Heart right ventricle (tissue), 16 donors: ENCODE measurements around the gene GALNS. TPM values are rescaled to one million over a fixed set of nuclear protein-coding genes. Genes with fewer than 3 reads are reported as not detected.
A peak's percentile ranks its signal among the peaks of the same experiment; 100 is the strongest.

Experiments
- ATAC-seq, 8 donors: fragments of 200-7000 bp; cut with Tn5 transposase; one replicate each; pipeline ENCODE4 v1.9.1; 2020; ENCODE audit warnings: mild to moderate bottlenecking in 8 of 8, moderate library complexity in 8 of 8, moderate number of reproducible peaks in 1 of 8
- DNase-seq, 2 donors: peaks; one replicate each; pipeline ENCODE4 v3.0.0-alpha.2; 2020
- H3K27ac ChIP-seq, 10 donors: fragments of 200-600 bp; sonication (generic) in 2 of 10; one replicate each; pipeline versions ENCODE4 v1.5.0 to v1.8.0; 2020 to 2022; ENCODE audit warnings: mild to moderate bottlenecking in 3 of 10
- H3K27me3 ChIP-seq, 7 donors: fragments of 200-600 bp; one replicate each; pipeline ENCODE4 v1.8.0; 2021 to 2022; ENCODE audit warnings: mild to moderate bottlenecking in 2 of 7
- H3K36me3 ChIP-seq, 9 donors: fragments of 200-600 bp; sonication (generic) in 1 of 9; one replicate each; pipeline versions ENCODE4 v1.5.0 to v1.8.0; 2020 to 2022; ENCODE audit warnings: mild to moderate bottlenecking in 2 of 9
- H3K4me1 ChIP-seq, 9 donors: fragments of 200-600 bp; sonication (generic) in 1 of 9; one replicate each; pipeline versions ENCODE4 v1.5.0 to v1.8.0; 2020 to 2022; ENCODE audit warnings: mild to moderate bottlenecking in 4 of 9
- H3K4me3 ChIP-seq, 10 donors: fragments of 200-600 bp; sonication (generic) in 2 of 10; one replicate each; pipeline versions ENCODE4 v1.5.0 to v1.8.0; 2020 to 2022; ENCODE audit warnings: mild to moderate bottlenecking in 7 of 10, moderate library complexity in 2 of 10
- H3K9me3 ChIP-seq, 11 donors: fragments of 200-600 bp in 10 of 11; sonication (generic) in 2 of 11; one replicate each; pipeline versions ENCODE4 v1.5.0 to v1.8.0; 2013 to 2022; ENCODE audit warnings: mild to moderate bottlenecking in 2 of 11, control low read depth in 1 of 11, moderate library complexity in 1 of 11
- WGBS, 2 donors: extraction: QIAGEN DNeasy Blood & Tissue Kit; methylation state at CpG; one replicate each; pipeline ENCODE4 v1.1.7; 2013; ENCODE audit warnings: inconsistent platforms in 1 of 2; 5-methylcytosine and 5-hydroxymethylcytosine counted together
- intact Hi-C, 10 donors: fragments of 100-400 bp; cut with DNase I; formaldehyde crosslinking; loops; one replicate each; pipeline versions ENCODE4 v1.11.1 to v1.14.2; 2022
- polyA plus RNA-seq, 2 donors: library from polyadenylated mRNA; stranded (reverse); fragments of 200-250 nt; gene quantifications; one replicate each; pipeline ENCODE4 v1.2.3, GENCODE V29; 2013
- total RNA-seq, 10 donors: library from RNA; stranded (reverse); fragmentation: NEBNext Ultra II Directional in 3 of 10; extraction: Animal tissue kit (Norgen Biotek cat#: 25700) in 3 of 10; gene quantifications; one replicate each; pipeline versions ENCODE4 v1.2.1 to v1.2.4, GENCODE V29; 2021 to 2023
- TF ChIP-seq, protein P1 (sequence below), 9 donors: fragments of 200-600 bp; sonication (generic) in 2 of 9; IDR thresholded peaks; one replicate each; pipeline versions ENCODE4 v1.5.0 to v1.8.0; 2021 to 2022; ENCODE audit warnings: antibody characterized with exemption in 9 of 9, mild to moderate bottlenecking in 5 of 9, moderate library complexity in 1 of 9
- donor health status: Arrhythmogenic right ventricular cardiomyopathy.
- donor health status: ischemic (EF 13 %, LVEDD 7.1; RV severe dilation, severe dysfunction).
- donor health status: healthy with polysubstance abuse.
- donor health status: DM: no; HTN: yes; CAD: no.
- donor health status: DM: no; HTN: no; CAD: no.
- donor health status: ischemic (EF 25% LVEDD 6.9; RV normal size, moderate dysfunction).
- donor health status: ischemic (EF 25% LVEDD 5.7; RV mildly dilated, moderate dysfunction).
- donor health status: healthy.
- donor health status: DM: yes; HTN: yes; CAD: no.
- donor health status: Ischemic cardiomyopathy.
- donor health status: ischemic (EF 35%, LVEDD 5.7; RV mildly dilated, moderate dysfunction).
- donor health status: nonischemic (EF 11% LVEDD 7.7; RV severe dilation, severe dysfunction).
- donor health status: DM: yes; HTN: yes; CAD: no.
- donor health status: PGD.
- donor health status: ischemic (EF 29% LVEDD 5.4; RV normal size, mild dysfunction).
- donor health status: nonischemic (EF 23%, LVEDD 6.1; RV moderate dilation, normal function).

The GALNS gene
- total and polyA plus RNA-seq, 12 donors: 11.5 to 18.7 (median 13.8) TPM

DNA sequence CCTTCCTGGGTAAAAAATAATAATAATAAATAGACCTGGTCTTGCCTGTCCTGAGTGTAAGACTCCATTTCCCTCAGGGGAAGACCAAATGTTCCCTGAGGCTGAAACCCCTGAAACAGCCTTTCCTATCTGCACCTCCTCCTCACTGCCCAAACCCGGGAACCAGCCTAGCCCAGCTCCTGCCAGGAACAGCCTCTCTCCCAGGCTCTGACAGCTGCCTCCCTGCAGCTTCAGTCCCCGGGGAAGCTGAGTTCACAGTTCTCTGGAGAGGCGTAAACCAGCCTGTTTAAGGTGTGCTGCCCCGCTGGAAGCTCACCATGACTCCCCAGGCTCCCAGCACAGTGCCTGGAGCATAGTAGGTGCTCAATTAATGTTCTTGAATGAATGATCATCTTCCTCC, 60.5 kb downstream of the GALNS start:
- Histone ChIP-seq H3K4me3 (no peak overlapping the region), H3K4me1 (peaks cover 0 to 27% (median 0%) of the 10 kb centered on the region in 9 donors), H3K36me3 (no peaks in the 10 kb centered on the region), H3K9me3 (no peaks in the 10 kb centered on the region), H3K27me3 (peaks cover 0 to 38% (median 22%) of the 10 kb centered on the region in 7 donors), H3K27ac (no peak overlapping the region)
- DNase-seq (no peak), ATAC-seq (no peak)
- intact Hi-C loops: no loop called here
- WGBS, 2 donors: 74 to 81% methylated on average over 4 of the region's 4 CpGs
- TF ChIP-seq, protein P1, sequence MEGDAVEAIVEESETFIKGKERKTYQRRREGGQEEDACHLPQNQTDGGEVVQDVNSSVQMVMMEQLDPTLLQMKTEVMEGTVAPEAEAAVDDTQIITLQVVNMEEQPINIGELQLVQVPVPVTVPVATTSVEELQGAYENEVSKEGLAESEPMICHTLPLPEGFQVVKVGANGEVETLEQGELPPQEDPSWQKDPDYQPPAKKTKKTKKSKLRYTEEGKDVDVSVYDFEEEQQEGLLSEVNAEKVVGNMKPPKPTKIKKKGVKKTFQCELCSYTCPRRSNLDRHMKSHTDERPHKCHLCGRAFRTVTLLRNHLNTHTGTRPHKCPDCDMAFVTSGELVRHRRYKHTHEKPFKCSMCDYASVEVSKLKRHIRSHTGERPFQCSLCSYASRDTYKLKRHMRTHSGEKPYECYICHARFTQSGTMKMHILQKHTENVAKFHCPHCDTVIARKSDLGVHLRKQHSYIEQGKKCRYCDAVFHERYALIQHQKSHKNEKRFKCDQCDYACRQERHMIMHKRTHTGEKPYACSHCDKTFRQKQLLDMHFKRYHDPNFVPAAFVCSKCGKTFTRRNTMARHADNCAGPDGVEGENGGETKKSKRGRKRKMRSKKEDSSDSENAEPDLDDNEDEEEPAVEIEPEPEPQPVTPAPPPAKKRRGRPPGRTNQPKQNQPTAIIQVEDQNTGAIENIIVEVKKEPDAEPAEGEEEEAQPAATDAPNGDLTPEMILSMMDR (IDR thresholded peaks at IDR 0.05): no peak

DNA sequence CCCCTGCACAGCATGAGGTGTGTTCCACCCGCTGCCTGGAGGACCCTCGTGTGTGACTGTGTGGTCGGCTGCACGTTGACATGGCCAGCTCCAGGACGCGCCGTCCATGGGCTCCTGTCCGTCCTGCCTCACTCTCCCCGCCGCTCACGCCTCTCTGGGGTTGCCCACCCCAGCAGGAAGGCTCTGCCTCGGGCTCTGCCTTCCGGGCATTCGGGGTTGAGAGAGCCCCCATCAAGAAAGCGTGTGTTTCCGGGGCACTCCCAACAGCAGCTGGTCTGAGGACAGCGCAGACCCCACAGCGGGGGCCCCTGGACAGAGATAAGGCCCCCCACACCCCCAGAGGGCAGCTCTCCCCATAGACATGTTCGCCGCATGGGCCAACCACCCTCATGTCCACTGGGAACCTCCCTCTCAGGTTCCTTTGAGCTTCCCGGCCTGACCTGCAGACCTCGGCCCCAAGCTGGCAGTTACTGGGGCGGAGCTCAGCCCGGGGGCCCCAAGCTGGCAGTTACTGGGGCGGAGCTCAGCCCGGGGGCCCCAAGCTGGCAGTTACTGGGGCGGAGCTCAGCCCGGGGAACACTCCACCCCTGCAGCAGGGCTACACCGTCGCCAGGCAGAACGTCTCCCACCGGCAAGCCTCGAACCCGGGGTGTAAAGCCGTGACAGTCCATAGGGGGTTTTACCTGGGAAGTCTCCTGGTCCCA, 63.3 kb downstream of the GALNS start:
- H3K4me3 ChIP-seq: no peak overlapping the region
- intact Hi-C loops: no loop called here
- TF ChIP-seq, protein P1 (IDR thresholded peaks at IDR 0.05): no peak
- H3K36me3 ChIP-seq: no peaks in the 10 kb centered on the region
- peaks cover 0 to 53% (median 22%) of the 10 kb centered on the region in 7 donors for H3K27me3 ChIP-seq
- WGBS, 2 donors: 63% methylated on average over 35 of the region's 35 CpGs
- DNase-seq (no peak), ATAC-seq (peak in 1 of 8 donors; percentile 5)
- H3K9me3 ChIP-seq: no peaks in the 10 kb centered on the region
- peaks cover 0 to 34% (median 9%) of the 10 kb centered on the region in 9 donors for H3K4me1 ChIP-seq
- H3K27ac ChIP-seq: no peak overlapping the region

- Histone ChIP-seq H3K27ac (no peak overlapping the region), H3K4me1 (peaks cover 0 to 34% (median 9%) of the 10 kb centered on the region in 9 donors), H3K9me3 (no peaks in the 10 kb centered on the region), H3K36me3 (no peaks in the 10 kb centered on the region), H3K4me3 (no peak overlapping the region), H3K27me3 (peaks cover 0 to 53% (median 22%) of the 10 kb centered on the region in 7 donors)
- WGBS, 2 donors: 81% methylated on average over 12 of the region's 12 CpGs
- TF ChIP-seq, protein P1 (IDR thresholded peaks at IDR 0.05): no peak
- DNase-seq (no peak), ATAC-seq (peak in 1 of 8 donors; percentile 12)
- intact Hi-C loops: no loop called here
Measured at GRCh38 chr16:88792668-88793250, 64.0 kb downstream of the GALNS start.

GRCh38 chr16:88792078-88792550, 64.6 kb downstream of the GALNS start:
- WGBS, 2 donors: 78 to 79% methylated on average over 13 of the region's 13 CpGs
- Histone ChIP-seq H3K9me3 (no peaks in the 10 kb centered on the region), H3K36me3 (no peaks in the 10 kb centered on the region), H3K4me1 (peaks cover 0 to 34% (median 9%) of the 10 kb centered on the region in 9 donors), H3K27me3 (peaks cover 0 to 53% (median 22%) of the 10 kb centered on the region in 7 donors), H3K4me3 (no peak overlapping the region), H3K27ac (no peak overlapping the region)
- ATAC-seq (peak in 1 of 8 donors; percentile 23), DNase-seq (no peak)
- TF ChIP-seq, protein P1 (IDR thresholded peaks at IDR 0.05): no peak
- intact Hi-C loops: no loop called here
